Measurements from ENCODE around the gene PDIA6.

DNA sequence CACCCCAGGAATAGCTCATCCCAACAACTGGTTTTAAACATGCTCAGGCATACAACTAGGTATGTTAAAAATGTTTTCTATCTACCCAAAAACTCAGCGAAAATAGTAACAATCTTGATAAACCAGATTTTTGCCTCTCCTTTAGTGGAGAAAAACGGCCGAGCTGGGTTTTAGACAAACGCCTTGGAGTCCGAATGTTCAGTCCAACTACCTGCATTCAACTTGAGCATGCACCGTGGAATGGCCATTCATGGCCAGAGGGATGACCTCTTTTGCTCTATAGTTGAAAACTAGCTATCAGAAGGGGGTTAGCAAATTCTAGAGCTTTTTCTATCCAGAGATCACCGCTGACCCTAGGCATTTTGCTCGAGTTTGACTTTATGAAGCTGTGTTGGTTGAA lies 30.8 kb downstream of the PDIA6 start:
- TF ChIP-seq SMC3 (IDR thresholded peaks at IDR 0.05; ENCODE audit: low read depth, low read length) (no peak), MAFK (IDR thresholded peaks at IDR 0.05; ENCODE audit: low read depth, low read length) (no peak), RAD21 (IDR thresholded peaks at IDR 0.05; ENCODE audit: low read length) (no peak), POLR2A (IDR thresholded peaks at IDR 0.05; ENCODE audit: low read depth, low read length) (no peak), CEBPB (IDR thresholded peaks at IDR 0.05; ENCODE audit: low read depth, low read length) (no peak), MXI1 (IDR thresholded peaks at IDR 0.05; ENCODE audit: borderline replicate concordance, low read depth, low read length) (no peak), RFX5 (IDR thresholded peaks at IDR 0.05; ENCODE audit: low read depth, low read length) (no peak)
- TF ChIP-seq, protein P1, sequence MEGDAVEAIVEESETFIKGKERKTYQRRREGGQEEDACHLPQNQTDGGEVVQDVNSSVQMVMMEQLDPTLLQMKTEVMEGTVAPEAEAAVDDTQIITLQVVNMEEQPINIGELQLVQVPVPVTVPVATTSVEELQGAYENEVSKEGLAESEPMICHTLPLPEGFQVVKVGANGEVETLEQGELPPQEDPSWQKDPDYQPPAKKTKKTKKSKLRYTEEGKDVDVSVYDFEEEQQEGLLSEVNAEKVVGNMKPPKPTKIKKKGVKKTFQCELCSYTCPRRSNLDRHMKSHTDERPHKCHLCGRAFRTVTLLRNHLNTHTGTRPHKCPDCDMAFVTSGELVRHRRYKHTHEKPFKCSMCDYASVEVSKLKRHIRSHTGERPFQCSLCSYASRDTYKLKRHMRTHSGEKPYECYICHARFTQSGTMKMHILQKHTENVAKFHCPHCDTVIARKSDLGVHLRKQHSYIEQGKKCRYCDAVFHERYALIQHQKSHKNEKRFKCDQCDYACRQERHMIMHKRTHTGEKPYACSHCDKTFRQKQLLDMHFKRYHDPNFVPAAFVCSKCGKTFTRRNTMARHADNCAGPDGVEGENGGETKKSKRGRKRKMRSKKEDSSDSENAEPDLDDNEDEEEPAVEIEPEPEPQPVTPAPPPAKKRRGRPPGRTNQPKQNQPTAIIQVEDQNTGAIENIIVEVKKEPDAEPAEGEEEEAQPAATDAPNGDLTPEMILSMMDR (conservative IDR thresholded peaks at IDR 0.05; ENCODE audit: low read depth, low read length), result no peak
- TF ChIP-seq, protein P2, sequence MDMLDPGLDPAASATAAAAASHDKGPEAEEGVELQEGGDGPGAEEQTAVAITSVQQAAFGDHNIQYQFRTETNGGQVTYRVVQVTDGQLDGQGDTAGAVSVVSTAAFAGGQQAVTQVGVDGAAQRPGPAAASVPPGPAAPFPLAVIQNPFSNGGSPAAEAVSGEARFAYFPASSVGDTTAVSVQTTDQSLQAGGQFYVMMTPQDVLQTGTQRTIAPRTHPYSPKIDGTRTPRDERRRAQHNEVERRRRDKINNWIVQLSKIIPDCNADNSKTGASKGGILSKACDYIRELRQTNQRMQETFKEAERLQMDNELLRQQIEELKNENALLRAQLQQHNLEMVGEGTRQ (IDR thresholded peaks at IDR 0.05; ENCODE audit: low read depth, low read length), result no peak
- TF ChIP-seq, protein P3, sequence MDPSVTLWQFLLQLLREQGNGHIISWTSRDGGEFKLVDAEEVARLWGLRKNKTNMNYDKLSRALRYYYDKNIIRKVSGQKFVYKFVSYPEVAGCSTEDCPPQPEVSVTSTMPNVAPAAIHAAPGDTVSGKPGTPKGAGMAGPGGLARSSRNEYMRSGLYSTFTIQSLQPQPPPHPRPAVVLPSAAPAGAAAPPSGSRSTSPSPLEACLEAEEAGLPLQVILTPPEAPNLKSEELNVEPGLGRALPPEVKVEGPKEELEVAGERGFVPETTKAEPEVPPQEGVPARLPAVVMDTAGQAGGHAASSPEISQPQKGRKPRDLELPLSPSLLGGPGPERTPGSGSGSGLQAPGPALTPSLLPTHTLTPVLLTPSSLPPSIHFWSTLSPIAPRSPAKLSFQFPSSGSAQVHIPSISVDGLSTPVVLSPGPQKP (IDR thresholded peaks at IDR 0.05; ENCODE audit: borderline replicate concordance, low read depth, low read length), result no peak
